Mucosa of descending colon (tissue), 3 donors: ENCODE data around the gene ZFAND3. TPM values are rescaled to one million over a fixed set of nuclear protein-coding genes. Genes with fewer than 3 reads are reported as not detected.

Source experiments
- ATAC-seq: fragments of 200-7000 bp; cut with Tn5 transposase; one replicate; pipeline ENCODE4 v1.9.1; 2020; ENCODE audit warnings: mild to moderate bottlenecking, moderate library complexity
- DNase-seq, 3 donors: peaks; one replicate each; pipeline ENCODE4 v3.0.0-alpha.2; 2020
- H3K36me3 ChIP-seq: fragments of 200-600 bp; one replicate; pipeline ENCODE4 v1.8.0; 2021; ENCODE audit warnings: low read depth, mild to moderate bottlenecking
- H3K4me1 ChIP-seq: fragments of 200-600 bp; one replicate; pipeline ENCODE4 v1.8.0; 2021; ENCODE audit warnings: low read depth, mild to moderate bottlenecking
- H3K4me3 ChIP-seq: fragments of 200-600 bp; one replicate; pipeline ENCODE4 v1.8.0; 2021; ENCODE audit warnings: mild to moderate bottlenecking
- H3K9me3 ChIP-seq: fragments of 200-600 bp; one replicate; pipeline ENCODE4 v1.8.0; 2021; ENCODE audit warnings: mild to moderate bottlenecking
- CTCF ChIP-seq: fragments of 200-600 bp; IDR thresholded peaks from one replicate; pipeline ENCODE4 v1.8.0; 2022; ENCODE audit warnings: antibody characterized with exemption, mild to moderate bottlenecking
- intact Hi-C, 2 donors: fragments of 100-400 bp; cut with DNase I in 1 of 2; cut with micrococcal nuclease in 1 of 2; formaldehyde crosslinking; loops; one replicate each; pipeline versions ENCODE4 v1.11.0 to v1.11.1; 2022; cut with DNase I, micrococcal nuclease
- total RNA-seq, 3 donors: library from RNA; stranded (reverse); fragmentation: NEBNext Ultra II Directional in 2 of 3; extraction: Animal tissue kit (Norgen Biotek cat#: 25700) in 2 of 3; gene quantifications; one replicate each; pipeline versions ENCODE4 v1.2.1 to v1.2.4, GENCODE V29; 2021 to 2023
- donor health status: DM: no; HTN: no; CAD: no; lungs with moderate emphysema.
- donor health status: DM: no; HTN: no; CAD: no.
- donor health status: DM: no; HTN: yes; CAD: no.

The ZFAND3 gene
- total RNA-seq, 3 donors from 2014 or later = 63.9 to 84.0 (median 82.2) TPM

DNA sequence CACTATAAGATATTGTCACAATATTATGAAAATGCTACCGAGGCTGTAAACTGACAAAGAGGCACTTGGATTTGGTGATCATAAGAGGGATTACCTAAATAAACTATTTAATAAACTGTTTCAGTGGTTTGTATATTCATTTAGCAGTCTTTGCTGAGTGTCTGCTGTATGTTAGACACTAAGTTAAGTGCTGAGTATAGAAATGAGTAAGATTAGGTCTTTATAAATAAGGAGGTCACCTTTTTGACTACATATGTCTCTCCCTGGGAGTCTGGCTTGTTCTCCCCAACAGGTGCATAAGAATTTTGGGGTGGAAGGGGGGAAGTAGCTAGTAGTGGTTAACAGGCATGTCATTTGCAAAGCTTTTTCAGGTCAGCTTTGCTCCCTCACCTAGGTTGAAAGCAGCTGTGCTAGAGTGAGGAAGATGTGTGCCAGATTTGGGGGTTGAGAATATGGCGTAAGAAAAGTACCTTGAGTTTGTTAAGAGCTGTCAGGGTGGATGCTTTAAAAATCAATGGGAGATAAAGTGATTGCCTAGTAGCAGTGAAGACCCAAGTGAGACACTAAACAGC is 246.3 kb downstream of the ZFAND3 start:
- intact Hi-C loops = no loop called here
- Histone ChIP-seq H3K36me3 (no peaks in the 10 kb centered on the region), H3K9me3 (no peaks in the 10 kb centered on the region), H3K4me1 (no peaks in the 10 kb centered on the region), H3K4me3 (no peak overlapping the region)
- TF ChIP-seq CTCF = no peak
- no peak for DNase-seq
- no peak for ATAC-seq

DNA sequence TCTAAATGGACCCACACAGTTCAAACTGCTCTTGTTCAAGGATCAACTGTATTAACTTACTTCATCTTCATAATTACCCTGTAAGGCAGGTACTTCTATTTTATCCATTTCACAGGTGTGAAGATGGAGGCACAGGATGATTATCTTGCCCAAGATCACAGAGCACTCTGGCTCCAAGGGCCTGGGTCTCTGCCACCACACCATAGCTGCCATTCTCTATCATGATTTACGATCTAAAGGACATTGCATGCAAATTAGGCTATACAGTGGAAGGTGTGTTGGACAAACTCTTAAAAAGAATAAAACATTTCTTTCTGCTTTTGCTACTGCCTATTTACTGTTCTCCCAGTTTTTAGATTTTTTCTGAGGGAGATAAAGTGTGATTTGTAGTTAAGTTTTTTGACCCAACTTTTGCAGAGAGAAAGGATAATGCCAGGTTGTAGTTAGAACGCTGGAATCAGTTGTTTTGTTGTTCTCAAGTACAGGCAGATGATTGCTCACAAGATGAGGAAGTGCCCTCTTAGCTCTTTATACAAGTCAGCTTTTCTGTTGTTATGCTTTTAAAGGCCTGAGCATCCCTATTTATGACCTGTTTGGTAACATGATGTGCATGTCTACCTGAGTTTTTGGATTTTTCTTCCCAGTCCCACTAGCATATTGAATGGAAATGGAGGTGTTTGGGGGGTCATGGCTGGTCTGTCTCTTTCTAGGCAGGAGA is 247.9 kb downstream of the ZFAND3 start:
- ATAC-seq = no peak

DNA sequence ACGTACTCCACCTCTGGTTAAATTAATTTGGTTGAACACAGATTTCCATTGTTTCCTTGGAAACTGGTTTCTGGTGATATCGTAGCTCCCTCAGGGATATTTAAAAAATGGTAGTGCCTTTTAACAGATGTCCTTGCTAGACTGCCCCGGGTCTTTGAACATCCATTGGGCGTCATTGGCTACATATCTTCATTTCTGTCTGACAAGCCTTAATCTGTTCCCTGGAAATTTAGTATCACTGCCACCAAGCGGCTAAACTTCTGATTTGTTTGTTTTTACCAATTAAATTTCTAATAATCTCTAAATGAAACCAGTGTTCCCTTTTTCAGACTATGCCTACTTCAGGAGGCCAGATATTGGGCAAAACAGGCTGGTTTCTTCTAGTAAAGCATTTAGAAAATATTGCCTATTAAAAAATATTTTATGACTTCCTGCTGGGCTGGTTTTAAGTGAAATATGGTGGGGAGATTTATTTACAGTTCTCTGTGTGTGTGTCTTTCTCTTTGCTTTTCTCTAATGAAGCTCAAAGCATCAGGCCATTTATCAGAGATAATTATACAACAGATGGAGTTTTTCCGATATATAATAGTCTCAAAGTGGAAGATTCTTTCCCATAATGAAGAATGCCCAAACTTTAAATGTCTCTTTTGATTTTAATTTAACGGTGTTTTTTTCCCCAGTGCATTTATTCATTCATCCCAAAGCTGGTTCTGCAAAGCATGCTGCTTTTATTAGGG is 249.5 kb downstream of the ZFAND3 start:
- H3K9me3 ChIP-seq = no peaks in the 10 kb centered on the region
- no peak overlapping the region for H3K4me3 ChIP-seq
- H3K4me1 ChIP-seq = no peaks in the 10 kb centered on the region
- DNase-seq = no peak
- no peak for TF ChIP-seq CTCF
- no peak for ATAC-seq
- H3K36me3 ChIP-seq = no peaks in the 10 kb centered on the region
- intact Hi-C loops = no loop called here

More for the DNA sequence above, 247.9 kb downstream of the ZFAND3 start:
- H3K4me1 ChIP-seq = no peaks in the 10 kb centered on the region
- intact Hi-C loops = no loop called here
- DNase-seq = no peak
- H3K9me3 ChIP-seq = no peaks in the 10 kb centered on the region
- no peak for TF ChIP-seq CTCF
- H3K4me3 ChIP-seq = no peak overlapping the region
- no peaks in the 10 kb centered on the region for H3K36me3 ChIP-seq

- H3K4me3 ChIP-seq = no peak overlapping the region
- intact Hi-C loops = no loop called here
- no peaks in the 10 kb centered on the region for H3K36me3 ChIP-seq
- ATAC-seq = no peak
- no peaks in the 10 kb centered on the region for H3K9me3 ChIP-seq
- DNase-seq = no peak
- TF ChIP-seq CTCF = no peak
- peaks cover 7% of the 10 kb centered on the region for H3K4me1 ChIP-seq
Observed at GRCh38 chr6:38077488-38078030, 258.0 kb downstream of the ZFAND3 start.

DNA sequence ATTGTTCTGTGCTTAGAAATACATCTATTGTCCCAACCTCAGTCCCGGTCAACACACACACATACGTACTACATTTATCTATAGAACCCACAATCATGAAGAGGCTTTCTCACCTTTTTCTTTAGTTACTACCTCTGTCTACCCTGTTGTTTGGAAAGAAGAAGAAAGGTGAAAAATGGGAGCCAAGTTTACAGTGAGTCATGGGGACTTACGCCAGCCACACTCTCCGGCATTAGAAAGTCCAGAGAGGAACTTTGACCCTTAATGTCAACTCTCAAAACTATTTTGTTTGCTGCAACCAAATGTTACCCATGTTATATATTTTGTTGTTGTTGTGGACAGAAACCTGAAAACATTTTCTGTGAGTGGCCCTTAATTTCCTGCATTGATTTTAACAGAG is 259.1 kb downstream of the ZFAND3 start:
- DNase-seq = no peak
- H3K36me3 ChIP-seq = no peaks in the 10 kb centered on the region
- H3K4me1 ChIP-seq = peaks cover 7% of the 10 kb centered on the region
- H3K4me3 ChIP-seq = no peak overlapping the region
- H3K9me3 ChIP-seq = no peaks in the 10 kb centered on the region
- ATAC-seq = no peak
- TF ChIP-seq CTCF = no peak
- intact Hi-C loops = no loop called here
